OCI-LY7 (cell line): ENCODE results near the gene EYS.

Experiments
- EZH2phosphoT487 ChIP-seq: fragments of 200-600 bp; sonication (generic); IDR thresholded peaks from 2 replicates; pipeline ENCODE4 v1.6.1; 2018; ENCODE audit warnings: low read depth, borderline replicate concordance, mild to moderate bottlenecking, mixed run types, antibody characterized with exemption, low read length, moderate library complexity, mixed read lengths
- TF ChIP-seq, protein P1 (sequence below): fragments of 200-600 bp; sonication (generic); conservative IDR thresholded peaks from 2 replicates; pipeline ENCODE4 v1.5.1; 2014; ENCODE audit warnings: mild to moderate bottlenecking, antibody characterized with exemption, low read length, moderate library complexity, mixed read lengths

DNA sequence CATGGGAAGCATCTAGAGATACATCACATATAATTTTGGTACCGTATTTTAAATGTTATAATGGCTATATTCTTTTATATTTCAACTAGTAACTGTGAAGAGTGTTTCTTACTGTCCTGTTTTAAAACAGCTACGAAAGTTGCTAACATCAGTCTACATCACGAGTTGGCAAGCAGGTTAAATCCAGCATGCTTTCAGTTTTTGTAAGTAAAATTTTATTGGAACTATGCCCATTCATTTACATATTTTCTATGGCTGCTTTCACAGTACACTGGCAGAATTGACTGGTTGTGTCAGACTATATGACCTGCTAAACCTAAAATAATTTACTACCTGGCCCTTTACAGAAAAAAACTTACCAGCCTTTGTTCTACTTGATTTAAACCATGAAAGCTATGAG, 1593.3 kb downstream of the EYS start:
- TF ChIP-seq, protein P1, sequence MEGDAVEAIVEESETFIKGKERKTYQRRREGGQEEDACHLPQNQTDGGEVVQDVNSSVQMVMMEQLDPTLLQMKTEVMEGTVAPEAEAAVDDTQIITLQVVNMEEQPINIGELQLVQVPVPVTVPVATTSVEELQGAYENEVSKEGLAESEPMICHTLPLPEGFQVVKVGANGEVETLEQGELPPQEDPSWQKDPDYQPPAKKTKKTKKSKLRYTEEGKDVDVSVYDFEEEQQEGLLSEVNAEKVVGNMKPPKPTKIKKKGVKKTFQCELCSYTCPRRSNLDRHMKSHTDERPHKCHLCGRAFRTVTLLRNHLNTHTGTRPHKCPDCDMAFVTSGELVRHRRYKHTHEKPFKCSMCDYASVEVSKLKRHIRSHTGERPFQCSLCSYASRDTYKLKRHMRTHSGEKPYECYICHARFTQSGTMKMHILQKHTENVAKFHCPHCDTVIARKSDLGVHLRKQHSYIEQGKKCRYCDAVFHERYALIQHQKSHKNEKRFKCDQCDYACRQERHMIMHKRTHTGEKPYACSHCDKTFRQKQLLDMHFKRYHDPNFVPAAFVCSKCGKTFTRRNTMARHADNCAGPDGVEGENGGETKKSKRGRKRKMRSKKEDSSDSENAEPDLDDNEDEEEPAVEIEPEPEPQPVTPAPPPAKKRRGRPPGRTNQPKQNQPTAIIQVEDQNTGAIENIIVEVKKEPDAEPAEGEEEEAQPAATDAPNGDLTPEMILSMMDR: no peak
- TF ChIP-seq EZH2phosphoT487: no peak
